Effector CD4-positive, alpha-beta T cell (primary cell): ENCODE data around the gene EDEM3.
A peak's percentile ranks its signal among the peaks of the same experiment; 100 is the strongest.
"Not testable (repeated sequence)": the region's sequence is repeated elsewhere in the genome, so short reads cannot be mapped to it uniquely, and the experiment has no call there.

Source experiments
- DNase-seq: peaks from one replicate; pipeline ENCODE4 v3.0.0-alpha.2; 2020
- total RNA-seq: gene quantifications from one replicate; lab custom pipeline; 2026; lab: John Stamatoyannopoulos, UW

EDEM3 gene
- total RNA-seq, result 119 reads per million, percentile 86 among the genes with 10 or more reads in this experiment

- peak; percentile 97 for DNase-seq
These were observed at the start of gene EDEM3 for GRCh38 chr1:184754476-184755225. TSS of gene EDEM3 (minus strand) at chr1:184754858. CDS start at chr1:184754646, 212 bp downstream.

GRCh38 chr1:184804220-184804619 lies 49.6 kb upstream of the EDEM3 start:
- no peak for DNase-seq

GRCh38 chr1:184803180-184803492 lies 48.5 kb upstream of the EDEM3 start:
- DNase-seq, result no peak

- no peak for DNase-seq
These were observed 47.9 kb upstream of the EDEM3 start for GRCh38 chr1:184802354-184803179.

- no peak for DNase-seq
These were observed 46.8 kb upstream of the EDEM3 start for GRCh38 chr1:184801503-184801902.

GRCh38 chr1:184800876-184801275 lies 46.2 kb upstream of the EDEM3 start:
- no peak for DNase-seq

GRCh38 chr1:184793967-184794366 lies 39.3 kb upstream of the EDEM3 start:
- DNase-seq, result no peak

GRCh38 chr1:184792450-184792969 lies 37.9 kb upstream of the EDEM3 start:
- no peak for DNase-seq

- DNase-seq, result no peak
These were observed 36.9 kb upstream of the EDEM3 start for GRCh38 chr1:184791550-184791900.

- no peak for DNase-seq
These were observed 36.2 kb upstream of the EDEM3 start for GRCh38 chr1:184790642-184791549.

GRCh38 chr1:184789884-184790283 lies 35.2 kb upstream of the EDEM3 start:
- no peak for DNase-seq

GRCh38 chr1:184788970-184789369 lies 34.3 kb upstream of the EDEM3 start:
- no peak for DNase-seq

- no peak for DNase-seq
These were observed 30.9 kb upstream of the EDEM3 start for GRCh38 chr1:184785529-184785928.

GRCh38 chr1:184783723-184784122 lies 29.1 kb upstream of the EDEM3 start:
- DNase-seq, result not testable (repeated sequence)

- DNase-seq, result no peak
These were observed 27.3 kb upstream of the EDEM3 start for GRCh38 chr1:184781941-184782340.

GRCh38 chr1:184775885-184776284 lies 21.2 kb upstream of the EDEM3 start:
- DNase-seq, result no peak

GRCh38 chr1:184775329-184775728 lies 20.7 kb upstream of the EDEM3 start:
- no peak for DNase-seq

- no peak for DNase-seq
These were observed 19.2 kb upstream of the EDEM3 start for GRCh38 chr1:184773762-184774320.

- no peak for DNase-seq
These were observed 16.6 kb upstream of the EDEM3 start for GRCh38 chr1:184771190-184771691.

- DNase-seq, result no peak
These were observed 15.7 kb upstream of the EDEM3 start for GRCh38 chr1:184770181-184770979.

- DNase-seq, result no peak
These were observed 14.6 kb upstream of the EDEM3 start for GRCh38 chr1:184769241-184769640.
